Activated CD8-positive, alpha-beta memory T cell treated with anti-CD3 and anti-CD28 coated beads for 24 hours (primary cell): ENCODE results near the gene PDZD7.

Source experiments
- DNase-seq: peaks from one replicate; pipeline ENCODE4 v3.0.0-alpha.2; 2020

PDZD7 gene

GRCh38 chr10:101060951-101061623, 30.2 kb upstream of the PDZD7 start:
- no peak for DNase-seq

- peak; percentile 99 for DNase-seq
These were observed 29.4 kb upstream of the PDZD7 start for GRCh38 chr10:101060036-101060950.

GRCh38 chr10:101056365-101057151, 25.6 kb upstream of the PDZD7 start:
- DNase-seq, result no peak

- no peak for DNase-seq
These were observed 24.5 kb upstream of the PDZD7 start for GRCh38 chr10:101055411-101055810.

GRCh38 chr10:101054876-101055275, 23.9 kb upstream of the PDZD7 start:
- no peak for DNase-seq

- no peak for DNase-seq
These were observed 23.4 kb upstream of the PDZD7 start for GRCh38 chr10:101054351-101054750.

- DNase-seq, result no peak
These were observed 22.6 kb upstream of the PDZD7 start for GRCh38 chr10:101053516-101053915.

- DNase-seq, result no peak
These were observed 21.4 kb upstream of the PDZD7 start for GRCh38 chr10:101052285-101052684.

- peak; percentile 91 for DNase-seq
These were observed 19.5 kb upstream of the PDZD7 start for GRCh38 chr10:101050208-101051069.

- no peak for DNase-seq
These were observed 17.3 kb upstream of the PDZD7 start for GRCh38 chr10:101047961-101048892.

- no peak for DNase-seq
These were observed 16.3 kb upstream of the PDZD7 start for GRCh38 chr10:101047268-101047667.

- no peak for DNase-seq
These were observed 15.7 kb upstream of the PDZD7 start for GRCh38 chr10:101046332-101047238.

- no peak for DNase-seq
These were observed 13.2 kb upstream of the PDZD7 start for GRCh38 chr10:101044117-101044516.

- no peak for DNase-seq
These were observed 12.4 kb upstream of the PDZD7 start for GRCh38 chr10:101043363-101043707.

- peak; percentile 94 for DNase-seq
These were observed 11.9 kb upstream of the PDZD7 start for GRCh38 chr10:101042667-101043362.

- no peak for DNase-seq
These were observed 11.2 kb upstream of the PDZD7 start for GRCh38 chr10:101042118-101042517.

- peak; percentile 85 for DNase-seq
These were observed 10.4 kb upstream of the PDZD7 start for GRCh38 chr10:101041252-101041761.

GRCh38 chr10:101040851-101041250, 9.9 kb upstream of the PDZD7 start:
- DNase-seq, result no peak

- DNase-seq, result no peak
These were observed 9.1 kb upstream of the PDZD7 start for GRCh38 chr10:101040061-101040460.
